H1 (cell line): ENCODE measurements around the gene HOXB3. TPM values are rescaled to one million over a fixed set of nuclear protein-coding genes. Genes with fewer than 3 reads are reported as not detected.

Source experiments
- EZH2 ChIP-seq: fragments of 200-600 bp; sonication (generic); IDR thresholded peaks from 2 replicates; pipeline ENCODE4 v1.7.1; 2012; ENCODE audit warnings: low read depth, mild to moderate bottlenecking, moderate library complexity, low read length, inconsistent platforms; ENCODE audit not compliant: severe bottlenecking
- GABPA ChIP-seq: IDR thresholded peaks from 2 replicates; pipeline ENCODE4 v1.6.1; 2011; ENCODE audit warnings: mild to moderate bottlenecking, low read length, moderate library complexity, borderline replicate concordance; ENCODE audit not compliant: insufficient read depth
- GTF2F1 ChIP-seq: IDR thresholded peaks from 2 replicates; pipeline ENCODE4 v1.6.1; 2012; ENCODE audit warnings: low read depth, low read length, improper control_type of control experiment, borderline replicate concordance
- POLR2A ChIP-seq, 2 experiments: IDR thresholded peaks; 1 replicate in 1 of 2; 2 replicates in 1 of 2; pipeline ENCODE4 v1.6.1; 2011; ENCODE audit warnings: low read depth in 2 of 2, low read length in 2 of 2, mild to moderate bottlenecking in 2 of 2; ENCODE audit errors: control extremely low read depth in 1 of 2
- polyA plus RNA-seq, 7 experiments: library from polyadenylated mRNA; depleted of rRNA in 3 of 7; stranded (reverse) in 5 of 7; unstranded in 2 of 7; fragments of >200 nt in 5 of 7; fragments of 200-250 nt in 2 of 7; gene quantifications; 1 replicate in 5 of 7; 2 replicates in 1 of 7; 4 replicates in 1 of 7; pipeline versions ENCODE4 v1.2.1 to v1.2.3, GENCODE V29; 2011 to 2013; ENCODE audit warnings: missing spikeins in 2 of 7, mixed read lengths in 2 of 7
- total RNA-seq: library from RNA; stranded (reverse); fragmentation: NEBNext Ultra II Directional; extraction: Animal tissue kit (Norgen Biotek cat#: 25700); gene quantifications from 2 replicates; pipeline ENCODE4 v1.2.1, GENCODE V29; 2021
- TF ChIP-seq, protein P1 (sequence below): IDR thresholded peaks from 2 replicates; pipeline ENCODE4 v1.6.1; 2012; ENCODE audit warnings: inconsistent platforms
- TF ChIP-seq, protein P2 (sequence below), 3 experiments: IDR thresholded peaks; 1 replicate in 2 of 3; 2 replicates in 1 of 3; pipeline versions ENCODE4 v1.5.1 to v1.6.1; 2011; ENCODE audit warnings: low read length in 3 of 3, mild to moderate bottlenecking in 3 of 3, inconsistent platforms in 2 of 3, low read depth in 1 of 3, moderate library complexity in 1 of 3; ENCODE audit not compliant: insufficient read depth in 1 of 3; ENCODE audit errors: control extremely low read depth in 1 of 3

HOXB3 gene
- total and polyA plus RNA-seq, 2 of the 8 experiments (the other 6 are each of a cell fraction or from before 2014, with no cell fraction given): not detected

DNA sequence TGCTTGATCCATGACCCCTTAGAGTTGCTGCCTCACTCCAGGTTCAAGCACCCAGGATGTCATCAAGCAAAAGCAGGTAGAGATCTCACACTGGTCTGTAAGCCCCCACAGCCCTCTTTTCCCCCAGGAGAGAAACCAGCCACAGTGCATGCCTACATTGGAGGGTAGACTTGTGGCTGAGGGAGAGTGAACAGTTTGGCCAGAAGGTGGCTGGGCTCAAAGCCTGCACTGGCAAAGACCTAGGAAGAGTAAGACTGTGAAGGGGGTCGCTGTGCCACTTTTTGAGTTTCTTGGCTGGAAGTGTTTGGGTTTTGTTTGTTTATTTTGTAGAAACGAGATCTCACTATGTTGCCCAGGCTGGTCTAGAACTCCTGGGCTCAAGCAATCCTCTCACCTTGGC, 87.7 kb downstream of the HOXB3 start (continued):
- no peak for TF ChIP-seq GABPA
- TF ChIP-seq, protein P1, sequence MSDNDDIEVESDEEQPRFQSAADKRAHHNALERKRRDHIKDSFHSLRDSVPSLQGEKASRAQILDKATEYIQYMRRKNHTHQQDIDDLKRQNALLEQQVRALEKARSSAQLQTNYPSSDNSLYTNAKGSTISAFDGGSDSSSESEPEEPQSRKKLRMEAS: no peak
- no peak for TF ChIP-seq POLR2A (IDR thresholded peaks at IDR 0.05; ENCODE audit: control extremely low read depth in 1 of 2, low read depth in 2 of 2, low read length in 2 of 2)
- TF ChIP-seq, protein P2, sequence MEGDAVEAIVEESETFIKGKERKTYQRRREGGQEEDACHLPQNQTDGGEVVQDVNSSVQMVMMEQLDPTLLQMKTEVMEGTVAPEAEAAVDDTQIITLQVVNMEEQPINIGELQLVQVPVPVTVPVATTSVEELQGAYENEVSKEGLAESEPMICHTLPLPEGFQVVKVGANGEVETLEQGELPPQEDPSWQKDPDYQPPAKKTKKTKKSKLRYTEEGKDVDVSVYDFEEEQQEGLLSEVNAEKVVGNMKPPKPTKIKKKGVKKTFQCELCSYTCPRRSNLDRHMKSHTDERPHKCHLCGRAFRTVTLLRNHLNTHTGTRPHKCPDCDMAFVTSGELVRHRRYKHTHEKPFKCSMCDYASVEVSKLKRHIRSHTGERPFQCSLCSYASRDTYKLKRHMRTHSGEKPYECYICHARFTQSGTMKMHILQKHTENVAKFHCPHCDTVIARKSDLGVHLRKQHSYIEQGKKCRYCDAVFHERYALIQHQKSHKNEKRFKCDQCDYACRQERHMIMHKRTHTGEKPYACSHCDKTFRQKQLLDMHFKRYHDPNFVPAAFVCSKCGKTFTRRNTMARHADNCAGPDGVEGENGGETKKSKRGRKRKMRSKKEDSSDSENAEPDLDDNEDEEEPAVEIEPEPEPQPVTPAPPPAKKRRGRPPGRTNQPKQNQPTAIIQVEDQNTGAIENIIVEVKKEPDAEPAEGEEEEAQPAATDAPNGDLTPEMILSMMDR (IDR thresholded peaks at IDR 0.05; ENCODE audit: control extremely low read depth in 1 of 3, insufficient read depth in 1 of 3, low read depth in 1 of 3, low read length in 3 of 3): no peak
- TF ChIP-seq GTF2F1: no peak
- no peak for TF ChIP-seq EZH2
